GM12864 (cell line): ENCODE measurements around the gene HNRNPA2B1.

Source experiments
- DNase-seq: peaks from one replicate; pipeline ENCODE4 v3.0.0-alpha.2; 2011; ENCODE audit warnings: low read depth
- H3K4me3 ChIP-seq: 2 replicates; pipeline ENCODE4 v1.5.1; 2011; ENCODE audit warnings: mild to moderate bottlenecking, low read depth, low read length, control low read depth
- TF ChIP-seq, protein P1 (sequence below): IDR thresholded peaks from 2 replicates; pipeline ENCODE4 v1.5.1; 2011; ENCODE audit warnings: low read depth, mild to moderate bottlenecking, moderate library complexity, low read length, control low read depth, inconsistent platforms; ENCODE audit errors: missing control alignments

HNRNPA2B1 gene

DNA sequence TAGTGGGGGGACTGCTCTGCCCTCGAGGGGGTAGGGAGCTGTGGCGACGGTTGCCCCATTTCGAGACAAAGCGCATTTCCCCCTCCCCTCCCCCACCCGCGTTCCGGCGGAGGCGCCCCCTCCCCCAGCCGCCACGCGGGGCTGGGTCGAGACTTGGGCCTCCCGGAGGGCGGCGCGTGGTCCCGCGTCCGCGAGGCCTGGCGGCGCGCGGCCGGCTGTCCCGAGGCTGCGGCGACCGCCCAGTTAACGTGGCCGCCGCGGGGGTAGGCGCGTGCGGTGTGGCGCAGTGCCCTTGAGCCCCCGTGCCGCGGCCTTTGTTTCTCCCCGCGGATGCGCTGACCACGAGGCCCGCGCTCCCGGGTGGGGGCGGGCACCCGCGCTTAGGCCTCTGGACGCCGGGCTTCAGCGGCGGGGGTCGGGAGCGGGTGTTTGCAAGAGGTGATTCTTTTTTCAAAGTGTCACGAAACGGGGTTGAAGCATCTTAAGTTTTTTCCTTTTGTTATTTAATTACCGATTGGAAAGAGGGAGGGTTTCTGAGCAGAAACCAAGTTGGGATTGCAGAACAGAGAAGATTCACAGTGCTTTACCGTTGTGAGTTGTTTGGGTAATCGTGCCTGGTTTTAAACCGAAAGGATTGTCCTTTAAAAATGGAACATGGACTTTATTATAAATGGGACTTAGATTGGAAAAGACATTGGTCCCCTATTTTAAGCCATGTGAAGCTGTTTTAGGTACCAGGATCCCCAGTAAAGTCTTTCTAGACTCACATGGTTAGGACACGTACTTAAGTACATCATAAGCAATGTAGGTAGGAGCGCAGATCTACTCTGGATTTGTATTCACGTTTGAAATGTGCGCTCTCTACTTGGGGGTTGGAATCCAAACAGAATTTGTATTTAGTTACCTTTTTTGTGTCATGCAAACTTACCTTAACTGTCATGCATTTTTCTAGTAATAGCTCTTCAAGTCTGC is 1.8 kb upstream of the HNRNPA2B1 start:
- DNase-seq: no peak
- TF ChIP-seq, protein P1, sequence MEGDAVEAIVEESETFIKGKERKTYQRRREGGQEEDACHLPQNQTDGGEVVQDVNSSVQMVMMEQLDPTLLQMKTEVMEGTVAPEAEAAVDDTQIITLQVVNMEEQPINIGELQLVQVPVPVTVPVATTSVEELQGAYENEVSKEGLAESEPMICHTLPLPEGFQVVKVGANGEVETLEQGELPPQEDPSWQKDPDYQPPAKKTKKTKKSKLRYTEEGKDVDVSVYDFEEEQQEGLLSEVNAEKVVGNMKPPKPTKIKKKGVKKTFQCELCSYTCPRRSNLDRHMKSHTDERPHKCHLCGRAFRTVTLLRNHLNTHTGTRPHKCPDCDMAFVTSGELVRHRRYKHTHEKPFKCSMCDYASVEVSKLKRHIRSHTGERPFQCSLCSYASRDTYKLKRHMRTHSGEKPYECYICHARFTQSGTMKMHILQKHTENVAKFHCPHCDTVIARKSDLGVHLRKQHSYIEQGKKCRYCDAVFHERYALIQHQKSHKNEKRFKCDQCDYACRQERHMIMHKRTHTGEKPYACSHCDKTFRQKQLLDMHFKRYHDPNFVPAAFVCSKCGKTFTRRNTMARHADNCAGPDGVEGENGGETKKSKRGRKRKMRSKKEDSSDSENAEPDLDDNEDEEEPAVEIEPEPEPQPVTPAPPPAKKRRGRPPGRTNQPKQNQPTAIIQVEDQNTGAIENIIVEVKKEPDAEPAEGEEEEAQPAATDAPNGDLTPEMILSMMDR: no peak
- H3K4me3 ChIP-seq: peak overlapping the region; percentile 100

DNA sequence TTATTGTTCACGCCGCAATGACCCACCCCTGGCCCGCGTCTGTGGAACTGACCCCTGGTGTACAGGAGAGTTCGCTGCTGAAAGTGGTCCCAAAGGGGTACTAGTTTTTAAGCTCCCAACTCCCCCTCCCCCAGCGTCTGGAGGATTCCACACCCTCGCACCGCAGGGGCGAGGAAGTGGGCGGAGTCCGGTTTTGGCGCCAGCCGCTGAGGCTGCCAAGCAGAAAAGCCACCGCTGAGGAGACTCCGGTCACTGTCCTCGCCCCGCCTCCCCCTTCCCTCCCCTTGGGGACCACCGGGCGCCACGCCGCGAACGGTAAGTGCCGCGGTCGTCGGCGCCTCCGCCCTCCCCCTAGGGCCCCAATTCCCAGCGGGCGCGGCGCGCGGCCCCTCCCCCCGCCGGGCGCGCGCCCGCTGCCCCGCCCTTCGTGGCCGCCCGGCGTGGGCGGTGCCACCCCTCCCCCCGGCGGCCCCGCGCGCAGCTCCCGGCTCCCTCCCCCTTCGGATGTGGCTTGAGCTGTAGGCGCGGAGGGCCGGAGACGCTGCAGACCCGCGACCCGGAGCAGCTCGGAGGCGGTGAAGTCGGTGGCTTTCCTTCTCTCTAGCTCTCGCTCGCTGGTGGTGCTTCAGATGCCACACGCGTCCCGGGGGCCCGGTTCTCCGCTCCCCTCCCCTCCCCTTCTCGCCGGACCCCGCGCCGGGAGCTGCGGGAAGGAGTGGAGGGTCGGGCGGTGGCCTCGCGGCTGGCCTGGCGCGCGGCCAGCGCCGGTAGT is 887 bp upstream of the HNRNPA2B1 start, which contains the start of gene CBX3:
CBX3 (plus strand) TSS at position 499 of the 772 bp plus-strand sequence. CDS start 1,254 bp downstream, outside the sequence.
- TF ChIP-seq, protein P1: no peak
- DNase-seq: peak; percentile 76
- H3K4me3 ChIP-seq: peak within 1 kb of the TSS; percentile 100

DNA sequence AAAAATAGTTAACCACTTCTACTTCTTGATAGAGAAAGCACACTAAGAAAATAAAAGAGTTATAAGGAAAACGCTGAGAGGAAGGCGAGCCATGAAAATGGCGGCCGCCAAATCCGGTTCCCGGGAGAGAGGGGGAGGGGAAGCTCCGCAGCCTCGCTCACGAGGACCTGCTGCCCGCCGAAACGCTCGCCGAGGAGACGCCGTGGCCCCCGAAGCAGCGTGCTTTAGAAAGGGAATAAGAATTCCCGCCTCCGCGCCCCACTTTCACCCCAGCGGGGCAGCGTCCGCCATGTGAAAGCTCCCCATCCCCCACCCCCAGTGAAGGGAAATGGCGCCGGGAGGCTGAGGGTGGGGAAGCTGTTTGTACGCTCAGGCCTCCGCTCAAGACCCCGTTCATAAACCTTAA is 505 bp downstream of the HNRNPA2B1 start:
- H3K4me3 ChIP-seq: peak overlapping the region; percentile 100
- TF ChIP-seq, protein P1: no peak
- no peak for DNase-seq

DNA sequence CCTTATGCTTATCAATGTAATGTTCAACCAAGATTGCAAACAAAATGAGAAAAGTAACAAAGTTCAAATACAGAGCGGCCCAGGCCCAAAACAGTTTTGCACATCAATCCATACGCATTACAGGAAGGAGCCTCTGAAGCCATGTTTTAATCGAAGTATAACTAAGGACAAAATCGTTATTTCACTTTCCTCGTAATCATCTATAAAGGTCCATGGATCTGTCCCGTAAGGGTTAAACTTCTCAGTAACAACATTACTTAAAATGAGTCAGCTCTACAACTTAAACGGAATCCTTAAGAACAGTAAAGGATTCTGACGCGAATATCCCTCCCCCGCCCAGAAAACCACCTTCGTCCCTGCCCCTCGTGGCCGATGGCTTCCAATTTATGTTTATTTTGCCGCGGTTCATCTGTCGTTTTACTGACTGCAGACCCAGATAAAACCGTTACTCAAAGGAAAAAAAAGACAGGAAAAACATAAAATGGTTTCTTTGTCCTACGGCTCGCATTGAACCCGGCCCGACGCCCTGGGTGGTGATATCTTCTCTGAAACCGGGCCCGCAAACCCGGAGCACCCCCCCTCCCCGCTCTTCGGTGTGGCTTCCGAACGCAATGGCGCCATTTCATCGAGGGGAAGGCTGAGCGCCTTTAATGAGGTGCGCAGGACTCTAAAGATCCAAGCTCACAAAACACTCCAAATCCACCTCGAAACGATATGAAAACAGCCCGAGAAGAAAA is 1.1 kb downstream of the HNRNPA2B1 start:
- H3K4me3 ChIP-seq: peak overlapping the region; percentile 100
- no peak for DNase-seq
- TF ChIP-seq, protein P1: no peak

DNA sequence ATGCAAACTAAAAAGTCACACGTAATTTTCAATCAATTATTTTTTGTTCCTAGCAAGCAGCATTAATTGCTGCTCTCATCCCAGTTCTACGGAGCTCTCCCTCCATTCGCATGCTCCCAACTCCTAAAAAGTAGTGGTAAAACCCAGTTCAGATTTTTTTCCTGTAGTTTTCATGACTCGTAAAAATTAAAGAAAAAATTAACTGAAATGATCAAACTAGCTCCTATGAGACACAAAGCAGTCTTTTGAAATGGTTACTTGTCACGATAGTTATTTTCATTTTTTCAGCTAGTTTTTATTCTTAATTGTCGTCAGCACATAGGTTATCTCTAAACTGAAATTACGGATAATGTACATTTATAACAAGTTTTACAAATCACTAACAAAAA is 1.8 kb downstream of the HNRNPA2B1 start:
- TF ChIP-seq, protein P1: no peak
- H3K4me3 ChIP-seq: peak overlapping the region; percentile 100
- DNase-seq: no peak

DNA sequence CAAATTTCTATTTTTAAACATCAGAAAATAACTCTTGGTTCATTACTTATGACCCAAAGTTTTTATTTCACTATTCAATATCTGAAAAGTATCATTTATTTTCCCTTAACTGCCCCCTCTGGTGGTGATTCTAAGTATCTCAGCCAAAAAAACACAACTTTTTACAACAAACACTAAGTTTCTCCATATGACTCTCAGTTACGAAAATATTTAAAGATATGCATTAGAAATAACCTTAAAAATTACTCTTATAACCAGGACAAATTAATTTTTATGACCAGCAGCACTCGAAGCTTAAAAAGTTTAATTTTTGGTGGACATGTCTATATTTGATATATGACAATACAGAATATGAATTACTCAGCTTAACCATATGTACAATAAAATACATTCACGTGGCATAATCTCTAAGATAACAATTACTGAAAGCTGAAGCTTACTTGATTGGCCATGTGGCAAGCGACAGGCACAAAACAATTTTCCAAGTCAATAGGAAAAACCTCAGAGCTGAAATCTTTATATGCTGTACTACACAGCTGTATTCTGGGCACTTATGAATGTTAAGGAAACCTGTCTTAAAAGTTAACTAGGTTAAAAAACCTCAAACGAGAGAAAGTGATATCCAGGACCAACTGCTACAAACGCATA is 2.3 kb downstream of the HNRNPA2B1 start:
- DNase-seq: no peak
- TF ChIP-seq, protein P1: peak; percentile 50
- H3K4me3 ChIP-seq: peak overlapping the region; percentile 100
